OCI-LY7 (cell line): Measurements from ENCODE around the gene DISC1. TPM values are rescaled to one million over a fixed set of nuclear protein-coding genes. Genes with fewer than 3 reads are reported as not detected.

ENCODE experiments used
- BruUV-seq: library from RNA; stranded (reverse); fragments of 400-500 nt; replicated peaks from 2 replicates; lab custom pipeline; 2021; lab: Mats Ljungman, UMichigan
- CTCF ChIA-PET: fragments of 300-600 bp; sonication (Branson Sonifier 250); formaldehyde crosslinking; loops from one replicate; lab custom pipeline; 2022; ENCODE audit warnings: antibody characterized with exemption; ENCODE audit not compliant: unreplicated experiment; lab: Charles Lee
- POLR2A ChIA-PET: fragments of 300-600 bp; sonication (Branson Sonifier 250); formaldehyde crosslinking; loops from one replicate; lab custom pipeline; 2022; ENCODE audit warnings: antibody characterized with exemption; lab: Charles Lee
- DNase-seq: peaks from one replicate; pipeline ENCODE4 v3.0.0-alpha.2; 2015; ENCODE audit warnings: low spot score
- H2AFZ ChIP-seq: fragments of 200-600 bp; sonication (generic), shearing (Covaris generic); 2 replicates; pipeline ENCODE4 v1.6.1; 2014; ENCODE audit warnings: mild to moderate bottlenecking, antibody characterized with exemption, low read length, moderate library complexity
- H3K27ac ChIP-seq: fragments of 200-600 bp; sonication (generic); 2 replicates; pipeline ENCODE4 v1.5.1; 2014; ENCODE audit warnings: mixed run types, low read depth, mild to moderate bottlenecking, moderate library complexity, low read length, inconsistent platforms; ENCODE audit not compliant: poor library complexity, severe bottlenecking
- H3K36me3 ChIP-seq: fragments of 200-600 bp; sonication (generic); 2 replicates; pipeline ENCODE4 v1.6.1; 2014; ENCODE audit warnings: mild to moderate bottlenecking, antibody characterized with exemption, low read length, moderate library complexity, mixed read lengths; ENCODE audit not compliant: insufficient read depth
- H3K4me1 ChIP-seq: fragments of 200-600 bp; sonication (generic); 2 replicates; pipeline ENCODE4 v1.5.1; 2014; ENCODE audit warnings: mild to moderate bottlenecking, low read length; ENCODE audit not compliant: insufficient read depth, poor library complexity, severe bottlenecking
- H3K4me2 ChIP-seq: fragments of 200-600 bp; sonication (generic); 2 replicates; pipeline ENCODE4 v1.6.1; 2014; ENCODE audit warnings: mild to moderate bottlenecking, low read length
- H3K4me3 ChIP-seq: fragments of 200-600 bp; sonication (generic); 2 replicates; pipeline ENCODE4 v1.5.1; 2014; ENCODE audit warnings: mild to moderate bottlenecking, low read depth, low read length; ENCODE audit not compliant: poor library complexity, severe bottlenecking
- H3K79me2 ChIP-seq: fragments of 200-600 bp; sonication (generic); 2 replicates; pipeline ENCODE4 v1.6.1; 2016; ENCODE audit warnings: low read depth, mild to moderate bottlenecking, low read length, moderate library complexity, mixed read lengths; ENCODE audit not compliant: insufficient read depth
- H3K9me2 ChIP-seq: fragments of 200-600 bp; sonication (generic); 2 replicates; pipeline ENCODE4 v1.6.1; 2016; ENCODE audit warnings: mild to moderate bottlenecking, low read length, mixed read lengths; ENCODE audit not compliant: insufficient read depth
- H3K9me3 ChIP-seq: fragments of 200-600 bp; sonication (generic); 2 replicates; pipeline ENCODE4 v1.6.1; 2014; ENCODE audit warnings: mild to moderate bottlenecking, mixed run types, low read length, mixed read lengths
- H4K20me1 ChIP-seq: fragments of 200-600 bp; sonication (generic); 2 replicates; pipeline ENCODE4 v1.6.1; 2014; ENCODE audit warnings: mild to moderate bottlenecking, antibody characterized with exemption, low read length, moderate library complexity, mixed read lengths; ENCODE audit not compliant: insufficient read depth
- CTCF ChIP-seq: fragments of 200-600 bp; sonication (generic); conservative IDR thresholded peaks from 2 replicates; pipeline ENCODE4 v1.5.1; 2014; ENCODE audit warnings: mild to moderate bottlenecking, antibody characterized with exemption, low read length, moderate library complexity, mixed read lengths
- EZH2phosphoT487 ChIP-seq: fragments of 200-600 bp; sonication (generic); IDR thresholded peaks from 2 replicates; pipeline ENCODE4 v1.6.1; 2018; ENCODE audit warnings: low read depth, borderline replicate concordance, mild to moderate bottlenecking, mixed run types, antibody characterized with exemption, low read length, moderate library complexity, mixed read lengths
- intact Hi-C: fragments of 100-400 bp; cut with micrococcal nuclease; formaldehyde crosslinking; loops from one replicate; pipeline ENCODE4 v1.10.0; 2022; ENCODE audit not compliant: unreplicated experiment
- total RNA-seq, 2 experiments: library from RNA; depleted of rRNA in 1 of 2; stranded (reverse); fragments of >200 nt in 1 of 2; shearing (Covaris generic) in 1 of 2; gene quantifications; 2 replicates each; pipeline ENCODE4 v1.2.3, GENCODE V29; 2014 to 2022

DISC1 gene
- total RNA-seq, 2 experiments from 2014 or later = 0.91 TPM; not detected in 1

GRCh38 chr1:231733063-231733462 is 106.5 kb downstream of the DISC1 start:
- no peaks in the 10 kb centered on the region for H3K79me2 ChIP-seq
- no peak for DNase-seq
- H3K27ac ChIP-seq = no peak overlapping the region
- H3K9me2 ChIP-seq = no peaks in the 10 kb centered on the region
- no TSS peak for BruUV-seq
- H2AFZ ChIP-seq = no peak overlapping the region
- H3K36me3 ChIP-seq = no peaks in the 10 kb centered on the region
- H3K9me3 ChIP-seq = no peaks in the 10 kb centered on the region
- ChIA-PET POLR2A (no interaction called here), CTCF (no interaction called here)
- no peak for TF ChIP-seq EZH2phosphoT487
- TF ChIP-seq CTCF = no peak
- no peak overlapping the region for H3K4me3 ChIP-seq
- H3K4me2 ChIP-seq = no peak overlapping the region
- intact Hi-C loops = no loop called here
- no peaks in the 10 kb centered on the region for H4K20me1 ChIP-seq
- no peaks in the 10 kb centered on the region for H3K4me1 ChIP-seq

GRCh38 chr1:231733672-231734071 is 107.1 kb downstream of the DISC1 start:
- H3K4me3 ChIP-seq = no peak overlapping the region
- no peaks in the 10 kb centered on the region for H3K4me1 ChIP-seq
- ChIA-PET CTCF (no interaction called here), POLR2A (interaction anchor here (0.6 kb wide), 1 partner anchor 13 kb away, joined by 3 read pairs; no protein-coding TSS in a partner anchor)
- no peaks in the 10 kb centered on the region for H3K9me3 ChIP-seq
- H3K27ac ChIP-seq = no peak overlapping the region
- intact Hi-C loops = no loop called here
- no TSS peak for BruUV-seq
- no peaks in the 10 kb centered on the region for H3K36me3 ChIP-seq
- H3K4me2 ChIP-seq = no peak overlapping the region
- H3K79me2 ChIP-seq = no peaks in the 10 kb centered on the region
- H3K9me2 ChIP-seq = no peaks in the 10 kb centered on the region
- no peak for TF ChIP-seq EZH2phosphoT487
- no peak for TF ChIP-seq CTCF
- H2AFZ ChIP-seq = no peak overlapping the region
- no peaks in the 10 kb centered on the region for H4K20me1 ChIP-seq
- no peak for DNase-seq

- no peak for TF ChIP-seq CTCF
- TF ChIP-seq EZH2phosphoT487 = no peak
- BruUV-seq = no TSS peak
- Histone ChIP-seq H3K36me3 (no peaks in the 10 kb centered on the region), H3K4me1 (no peaks in the 10 kb centered on the region), H3K79me2 (no peaks in the 10 kb centered on the region), H4K20me1 (no peaks in the 10 kb centered on the region), H3K4me3 (no peak overlapping the region), H2AFZ (no peak overlapping the region), H3K9me2 (no peaks in the 10 kb centered on the region), H3K9me3 (no peaks in the 10 kb centered on the region), H3K27ac (no peak overlapping the region), H3K4me2 (no peak overlapping the region)
- intact Hi-C loops = no loop called here
- POLR2A ChIA-PET = interaction anchor here (0.6 kb wide), 2 partner anchors 12 to 14 kb away, joined by 3 read pairs; no protein-coding TSS in a partner anchor
- CTCF ChIA-PET = no interaction called here
- no peak for DNase-seq
Measured at GRCh38 chr1:231734417-231734816, 107.8 kb downstream of the DISC1 start.
